ENCODE measurements around the gene AK9. TPM values are rescaled to one million over a fixed set of nuclear protein-coding genes. Genes with fewer than 3 reads are reported as not detected.
A peak's percentile ranks its signal among the peaks of the same experiment; 100 is the strongest.

The AK9 gene
- total and polyA plus RNA-seq, 10 of the 15 experiments (the other 5 are each of a cell fraction or from before 2014, with no cell fraction given), result 2.1 to 7.4 (median 4.2) TPM

GRCh38 chr6:109451376-109451775 is 239.6 kb downstream of the AK9 start:
- Histone ChIP-seq H3K4me1 (ENCODE audit: control insufficient read depth, insufficient read depth, low read length) (peaks cover 24% of the 10 kb centered on the region), H3K4me2 (ENCODE audit: control insufficient read depth, insufficient read depth) (no peak overlapping the region), H3K27me3 (replicated peaks in 1 of 2; ENCODE audit: control insufficient read depth in 2 of 2, insufficient read depth in 2 of 2, low read length in 1 of 2) (no peaks in the 10 kb centered on the region), H4K20me1 (ENCODE audit: control insufficient read depth, insufficient read depth) (no peaks in the 10 kb centered on the region), H2AFZ (ENCODE audit: control insufficient read depth, low read depth, low read length) (no peak overlapping the region), H3K27ac (ENCODE audit: control insufficient read depth, insufficient read depth) (no peak overlapping the region), H3K9ac (ENCODE audit: control insufficient read depth, insufficient read depth, low read length) (no peak overlapping the region), H3K36me3 (ENCODE audit: control insufficient read depth in 2 of 2, insufficient read depth in 2 of 2, low read length in 1 of 2) (peaks cover 4 to 10% of the 10 kb centered on the region in 2 experiments; a peak in 3 of 4 replicates), H3K4me3 (no peak overlapping the region), H3K9me3 (replicated peaks; ENCODE audit: control insufficient read depth, insufficient read depth, low read length) (no peaks in the 10 kb centered on the region), H3K79me2 (ENCODE audit: control insufficient read depth, insufficient read depth, low read length) (peaks cover 32% of the 10 kb centered on the region)
- ATAC-seq (no peak), FAIRE-seq (peak; percentile 31), DNase-seq (ENCODE audit: low read depth, low spot score) (no peak)
- CTCF ChIA-PET, result interaction anchor here (1.1 to 3.9 kb wide), 3 partner anchors 8 to 588 kb away, joined by 3 to 30 read pairs (median 9); no protein-coding TSS in a partner anchor
- TF ChIP-seq ASH2L (IDR thresholded peaks at IDR 0.05; ENCODE audit: borderline replicate concordance, low read depth) (no peak), NKRF (conservative IDR thresholded peaks at IDR 0.05) (no peak), SMAD5 (IDR thresholded peaks at IDR 0.05; ENCODE audit: low read depth) (no peak), EP300 (IDR thresholded peaks at IDR 0.05; ENCODE audit: borderline replicate concordance in 1 of 2, control insufficient read depth in 1 of 2, low read depth in 2 of 2, low read length in 2 of 2) (no peak), ATF2 (IDR thresholded peaks at IDR 0.05; ENCODE audit: low read length) (no peak), EGR1 (IDR thresholded peaks at IDR 0.05; ENCODE audit: borderline replicate concordance in 1 of 2, low read depth in 2 of 2, low read length in 2 of 2) (no peak), KDM1A (IDR thresholded peaks at IDR 0.05; ENCODE audit: borderline replicate concordance) (no peak), SMARCA5 (IDR thresholded peaks at IDR 0.05) (no peak)
- POLR2A ChIA-PET, result interaction anchor here (0.7 to 7.1 kb wide), 4 partner anchors 9 to 353 kb away, joined by 3 to 74 read pairs (median 4); partner anchors contain the start of genes PPIL6 and SMPD2
- intact Hi-C loops (cut with micrococcal nuclease; ENCODE audit: unreplicated experiment), result no loop called here
- RAD21 ChIA-PET (ENCODE audit: unreplicated experiment), result interaction anchor here (1.4 kb wide), 1 partner anchor 10 kb away, joined by 4 read pairs; no protein-coding TSS in a partner anchor
- in situ Hi-C loops (cut with MboI), result no loop called here
- SMC1A ChIA-PET (ENCODE audit: uncharacterized antibody, unreplicated experiment), result interaction anchor here (1.5 kb wide), 1 partner anchor 12 kb away, joined by 7 read pairs; no protein-coding TSS in a partner anchor
- WGBS (ENCODE audit: insufficient coverage, insufficient replicate concordance, low lambda C conversion rate, missing lambda C conversion rate), result 97% methylated on average over 7 of the region's 7 CpGs
- no TSS peak for BruUV-seq (replicated peaks)

All from GM12878 (cell line).